Adrenal gland (tissue), 5 donors: ENCODE measurements around the gene KHDC4.

Experiments
- POLR2A ChIP-seq, 2 donors: fragments of 450-650 bp; IDR thresholded peaks; one replicate each; pipeline ENCODE4 v1.6.1; 2017; ENCODE audit warnings: antibody characterized with exemption in 2 of 2, mild to moderate bottlenecking in 2 of 2, moderate library complexity in 1 of 2
- TF ChIP-seq, protein P1 (sequence below), 6 experiments: fragments of 450-650 bp in 4 of 6; fragments of 200-600 bp in 2 of 6; sonication (generic) in 1 of 6; IDR thresholded peaks; 1 replicate in 5 of 6; 2 replicates in 1 of 6; pipeline versions ENCODE4 v1.5.1 to v1.8.0; 2016 to 2021; ENCODE audit warnings: antibody characterized with exemption in 6 of 6, mild to moderate bottlenecking in 2 of 6, moderate library complexity in 1 of 6
- donor health status: DM: no; HTN: no; CAD: no.

DNA sequence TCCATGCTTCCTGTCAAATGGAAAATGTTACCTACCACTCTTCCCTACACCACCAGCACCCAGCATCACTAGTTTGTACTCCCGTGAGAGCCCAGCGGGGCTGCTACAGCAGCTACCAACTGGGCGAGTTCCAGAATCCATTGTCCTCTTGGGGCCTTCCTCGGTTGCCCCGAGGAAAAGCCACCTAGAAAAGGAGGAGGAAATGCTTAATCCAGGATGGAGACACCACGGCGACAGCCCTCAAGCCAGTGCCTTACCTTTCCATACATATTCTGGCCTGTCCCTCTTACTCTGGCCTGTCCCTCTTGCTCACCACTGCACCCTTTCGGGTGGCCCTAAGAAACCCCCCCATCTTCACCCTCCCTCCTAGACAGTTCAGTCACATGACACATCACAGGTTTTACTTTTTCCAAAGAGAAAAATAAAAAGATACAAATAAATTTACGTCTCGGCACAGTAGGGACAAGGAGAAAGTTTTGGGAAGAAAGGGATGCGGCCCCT lies 23.5 kb downstream of the KHDC4 start:
- TF ChIP-seq, protein P1, sequence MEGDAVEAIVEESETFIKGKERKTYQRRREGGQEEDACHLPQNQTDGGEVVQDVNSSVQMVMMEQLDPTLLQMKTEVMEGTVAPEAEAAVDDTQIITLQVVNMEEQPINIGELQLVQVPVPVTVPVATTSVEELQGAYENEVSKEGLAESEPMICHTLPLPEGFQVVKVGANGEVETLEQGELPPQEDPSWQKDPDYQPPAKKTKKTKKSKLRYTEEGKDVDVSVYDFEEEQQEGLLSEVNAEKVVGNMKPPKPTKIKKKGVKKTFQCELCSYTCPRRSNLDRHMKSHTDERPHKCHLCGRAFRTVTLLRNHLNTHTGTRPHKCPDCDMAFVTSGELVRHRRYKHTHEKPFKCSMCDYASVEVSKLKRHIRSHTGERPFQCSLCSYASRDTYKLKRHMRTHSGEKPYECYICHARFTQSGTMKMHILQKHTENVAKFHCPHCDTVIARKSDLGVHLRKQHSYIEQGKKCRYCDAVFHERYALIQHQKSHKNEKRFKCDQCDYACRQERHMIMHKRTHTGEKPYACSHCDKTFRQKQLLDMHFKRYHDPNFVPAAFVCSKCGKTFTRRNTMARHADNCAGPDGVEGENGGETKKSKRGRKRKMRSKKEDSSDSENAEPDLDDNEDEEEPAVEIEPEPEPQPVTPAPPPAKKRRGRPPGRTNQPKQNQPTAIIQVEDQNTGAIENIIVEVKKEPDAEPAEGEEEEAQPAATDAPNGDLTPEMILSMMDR (IDR thresholded peaks at IDR 0.05) = no peak
- TF ChIP-seq POLR2A (IDR thresholded peaks at IDR 0.05) = no peak
